ENCODE results near the gene SLC35F6. TPM values are rescaled to one million over a fixed set of nuclear protein-coding genes. Genes with fewer than 3 reads are reported as not detected.

Gene SLC35F6
- total and polyA plus RNA-seq, 9 of the 15 experiments (the other 6 are each of a cell fraction or from before 2014, with no cell fraction given): 11.9 to 47.3 (median 22.5) TPM

- TF ChIP-seq ZMIZ1 (IDR thresholded peaks at IDR 0.05; ENCODE audit: low read depth in 2 of 2, low read length in 2 of 2): peak in 1 of 2 experiments; percentile 83; a peak in 2 of 4 replicates
- TF ChIP-seq TBP (optimal IDR thresholded peaks at IDR 0.05; ENCODE audit: low read depth, low read length): peak; percentile 54
- no peak for TF ChIP-seq TEAD2 (tag; IDR thresholded peaks at IDR 0.05)
- no peak for TF ChIP-seq ZNF695 (CRISPR knock-in tag; IDR thresholded peaks at IDR 0.05)
- TF ChIP-seq ILK (tag; IDR thresholded peaks at IDR 0.05; ENCODE audit: borderline replicate concordance, low read depth): no peak
- no peak for TF ChIP-seq ZNF740 (CRISPR knock-in tag; IDR thresholded peaks at IDR 0.05)
- no peak for TF ChIP-seq ZNF740 (tag; IDR thresholded peaks at IDR 0.05)
- TF ChIP-seq TSHZ1 (CRISPR knock-in tag; IDR thresholded peaks at IDR 0.05): no peak
- no peak for TF ChIP-seq ATF2 (CRISPR knock-in tag; IDR thresholded peaks at IDR 0.05)
- TF ChIP-seq NR3C1 (CRISPR knock-in tag; IDR thresholded peaks at IDR 0.05): no peak
- TF ChIP-seq NCOA4 (IDR thresholded peaks at IDR 0.05; ENCODE audit: partially characterized antibody): no peak
- TF ChIP-seq FOXP4 (CRISPR knock-in tag; IDR thresholded peaks at IDR 0.05; ENCODE audit: borderline replicate concordance): no peak
- no peak for TF ChIP-seq ZNF23 (CRISPR knock-in tag; IDR thresholded peaks at IDR 0.05)
- TF ChIP-seq DMBX1 (CRISPR knock-in tag; IDR thresholded peaks at IDR 0.05; ENCODE audit: borderline replicate concordance): peak; percentile 95
- peak; percentile 69; the same call in 1 of the 2 replicates for TF ChIP-seq TCF7 (IDR thresholded peaks at IDR 0.05; ENCODE audit: borderline replicate concordance)
Observed at GRCh38 chr2:26769089-26769761, 5.1 kb downstream of the SLC35F6 start (continued).

Data from K562 (cell line).